ENCODE data around the gene ANTXRL.
"Not testable (repeated sequence)": the region's sequence is repeated elsewhere in the genome, so short reads cannot be mapped to it uniquely, and the experiment has no call there.

DNA sequence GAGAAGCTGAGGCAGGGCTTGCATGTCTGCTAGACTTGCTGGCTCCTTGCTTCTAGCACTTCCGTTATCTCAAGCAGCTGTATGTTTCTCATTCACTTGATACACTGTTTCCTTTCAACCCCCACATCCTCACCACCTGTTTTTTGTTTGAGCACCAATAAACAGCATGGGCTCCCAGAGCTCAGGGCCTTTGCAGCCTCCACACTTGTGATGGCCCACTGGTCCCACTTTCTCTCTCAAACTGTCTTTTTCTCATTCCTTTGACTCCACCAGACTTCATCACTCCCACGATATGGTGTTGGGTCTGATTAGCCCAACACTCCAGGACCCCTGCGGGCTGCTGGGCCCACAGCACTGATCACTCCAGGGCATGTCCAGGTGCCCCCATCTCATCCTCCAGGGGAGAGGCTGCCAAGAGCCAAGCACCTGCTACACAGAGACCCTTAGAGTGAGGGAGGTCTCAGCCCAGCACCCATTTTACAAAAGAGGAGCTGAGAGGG lies 17.2 kb upstream of the ANTXRL start:
- TF ChIP-seq EZH2 (IDR thresholded peaks at IDR 0.05; ENCODE audit: low read depth): not testable (repeated sequence)
- TF ChIP-seq, protein P1, sequence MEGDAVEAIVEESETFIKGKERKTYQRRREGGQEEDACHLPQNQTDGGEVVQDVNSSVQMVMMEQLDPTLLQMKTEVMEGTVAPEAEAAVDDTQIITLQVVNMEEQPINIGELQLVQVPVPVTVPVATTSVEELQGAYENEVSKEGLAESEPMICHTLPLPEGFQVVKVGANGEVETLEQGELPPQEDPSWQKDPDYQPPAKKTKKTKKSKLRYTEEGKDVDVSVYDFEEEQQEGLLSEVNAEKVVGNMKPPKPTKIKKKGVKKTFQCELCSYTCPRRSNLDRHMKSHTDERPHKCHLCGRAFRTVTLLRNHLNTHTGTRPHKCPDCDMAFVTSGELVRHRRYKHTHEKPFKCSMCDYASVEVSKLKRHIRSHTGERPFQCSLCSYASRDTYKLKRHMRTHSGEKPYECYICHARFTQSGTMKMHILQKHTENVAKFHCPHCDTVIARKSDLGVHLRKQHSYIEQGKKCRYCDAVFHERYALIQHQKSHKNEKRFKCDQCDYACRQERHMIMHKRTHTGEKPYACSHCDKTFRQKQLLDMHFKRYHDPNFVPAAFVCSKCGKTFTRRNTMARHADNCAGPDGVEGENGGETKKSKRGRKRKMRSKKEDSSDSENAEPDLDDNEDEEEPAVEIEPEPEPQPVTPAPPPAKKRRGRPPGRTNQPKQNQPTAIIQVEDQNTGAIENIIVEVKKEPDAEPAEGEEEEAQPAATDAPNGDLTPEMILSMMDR (conservative IDR thresholded peaks at IDR 0.05): not testable (repeated sequence)
